IMR-90 (cell line): ENCODE data around the gene GPR180. TPM values are rescaled to one million over a fixed set of nuclear protein-coding genes. Genes with fewer than 3 reads are reported as not detected.

Experiments used
- ATAC-seq: fragments of 200-7000 bp; cut with Tn5 transposase; 2 replicates; pipeline ENCODE4 v1.9.1; 2020; ENCODE audit warnings: low read depth, mild to moderate bottlenecking, moderate library complexity
- BruUV-seq: library from RNA; stranded (reverse); fragments of 400-500 nt; replicated peaks from 2 replicates; lab custom pipeline; 2021; lab: Mats Ljungman, UMichigan
- CTCF ChIA-PET: fragments of 300-600 bp; formaldehyde crosslinking; extraction: SDS; loops from one replicate; lab custom pipeline; 2021; ENCODE audit warnings: antibody characterized with exemption; lab: Yijun Ruan, JAX
- POLR2A ChIA-PET: fragments of 300-600 bp; sonication (Branson Sonifier 250); formaldehyde crosslinking; loops from one replicate; lab custom pipeline; 2022; ENCODE audit warnings: antibody characterized with exemption; ENCODE audit not compliant: unreplicated experiment; lab: Charles Lee
- DNase-seq: peaks from one replicate; pipeline ENCODE4 v3.0.0; 2013
- H2AFZ ChIP-seq: replicated peaks from 2 replicates; pipeline ENCODE3; 2013; ENCODE audit warnings: low read length, mild to moderate bottlenecking; ENCODE audit not compliant: poor library complexity
- H2AK5ac ChIP-seq: 2 replicates; pipeline ENCODE4 v1.6.1; 2013; ENCODE audit warnings: low read depth, low read length, inconsistent platforms
- H2AK9ac ChIP-seq: replicated peaks from 2 replicates; pipeline ENCODE3; 2013; ENCODE audit warnings: mild to moderate bottlenecking, low read depth, low read length, moderate library complexity; ENCODE audit not compliant: poor library complexity
- H2BK120ac ChIP-seq: 2 replicates; pipeline ENCODE4 v1.6.1; 2013; ENCODE audit warnings: low read depth, low read length, inconsistent platforms
- H2BK15ac ChIP-seq: 3 replicates; pipeline ENCODE4 v1.6.1; 2013; ENCODE audit warnings: low read depth, low read length, inconsistent platforms
- H2BK20ac ChIP-seq: 2 replicates; pipeline ENCODE4 v1.6.1; 2013; ENCODE audit warnings: low read depth, mild to moderate bottlenecking, inconsistent platforms, low read length, moderate library complexity
- H2BK5ac ChIP-seq: 2 replicates; pipeline ENCODE4 v1.6.1; 2013; ENCODE audit warnings: mild to moderate bottlenecking, low read depth, low read length, inconsistent platforms; ENCODE audit not compliant: poor library complexity, severe bottlenecking
- H3K14ac ChIP-seq: replicated peaks from 2 replicates; pipeline ENCODE4 v1.6.1; 2013; ENCODE audit warnings: low read depth, low read length, inconsistent platforms
- H3K18ac ChIP-seq: 2 replicates; pipeline ENCODE4 v1.6.1; 2013; ENCODE audit warnings: low read depth, low read length, control low read depth
- H3K23ac ChIP-seq: 2 replicates; pipeline ENCODE4 v1.6.1; 2013; ENCODE audit warnings: low read depth, low read length, inconsistent platforms
- H3K27ac ChIP-seq: 2 replicates; pipeline ENCODE4 v1.5.1; 2013; ENCODE audit warnings: mild to moderate bottlenecking, control low read depth, low read length; ENCODE audit not compliant: insufficient read depth
- H3K27me3 ChIP-seq: 2 replicates; pipeline ENCODE4 v1.6.1; 2013; ENCODE audit warnings: low read length; ENCODE audit not compliant: control insufficient read depth, insufficient read depth
- H3K36me3 ChIP-seq: 2 replicates; pipeline ENCODE4 v1.6.1; 2013; ENCODE audit warnings: low read length, mixed read lengths; ENCODE audit not compliant: control insufficient read depth, insufficient read depth
- H3K4ac ChIP-seq: 2 replicates; pipeline ENCODE4 v1.6.1; 2013; ENCODE audit warnings: low read depth, low read length, inconsistent platforms
- H3K4me1 ChIP-seq: 2 replicates; pipeline ENCODE4 v1.6.1; 2013; ENCODE audit warnings: low read length, mixed read lengths; ENCODE audit not compliant: control insufficient read depth, insufficient read depth
- H3K4me2 ChIP-seq: 2 replicates; pipeline ENCODE4 v1.6.1; 2013; ENCODE audit warnings: low read depth, mild to moderate bottlenecking, control low read depth, low read length, moderate library complexity
- H3K4me3 ChIP-seq: 2 replicates; pipeline ENCODE4 v1.5.1; 2013; ENCODE audit warnings: low read depth, mild to moderate bottlenecking, control low read depth, low read length, moderate library complexity; ENCODE audit not compliant: insufficient read depth
- H3K56ac ChIP-seq: 2 replicates; pipeline ENCODE4 v1.6.1; 2013; ENCODE audit warnings: low read length, inconsistent platforms; ENCODE audit not compliant: insufficient read depth; ENCODE audit errors: extremely low read depth
- H3K79me1 ChIP-seq, 2 experiments: 2 replicates each; pipeline ENCODE4 v1.6.1; 2013; ENCODE audit warnings: low read length in 2 of 2, inconsistent platforms in 1 of 2, low read depth in 1 of 2
- H3K9ac ChIP-seq: 2 replicates; pipeline ENCODE4 v1.6.1; 2013; ENCODE audit warnings: low read depth, low read length, control low read depth
- H3K9me1 ChIP-seq: 2 replicates; pipeline ENCODE4 v1.6.1; 2013; ENCODE audit warnings: low read length, inconsistent platforms; ENCODE audit not compliant: insufficient read depth
- H3K9me3 ChIP-seq: 2 replicates; pipeline ENCODE4 v1.6.1; 2013; ENCODE audit warnings: low read length; ENCODE audit not compliant: control insufficient read depth, insufficient read depth
- H4K20me1 ChIP-seq: 2 replicates; pipeline ENCODE4 v1.6.1; 2013; ENCODE audit warnings: low read length, inconsistent platforms; ENCODE audit not compliant: insufficient read depth
- H4K5ac ChIP-seq: 2 replicates; pipeline ENCODE4 v1.6.1; 2013; ENCODE audit warnings: mild to moderate bottlenecking, low read depth, low read length, control low read depth
- H4K8ac ChIP-seq, 2 experiments: 2 replicates each; pipeline ENCODE4 v1.6.1; 2013; ENCODE audit warnings: low read depth in 2 of 2, low read length in 2 of 2, control low read depth in 1 of 2, inconsistent platforms in 1 of 2
- H4K91ac ChIP-seq: 2 replicates; pipeline ENCODE4 v1.6.1; 2013; ENCODE audit warnings: low read depth, low read length, inconsistent platforms; ENCODE audit not compliant: insufficient read depth
- BHLHE40 ChIP-seq: fragments of 150-350 bp; IDR thresholded peaks from 2 replicates; pipeline ENCODE4 v1.6.1; 2016; ENCODE audit warnings: mild to moderate bottlenecking, low read depth, low read length
- CEBPB ChIP-seq: IDR thresholded peaks from 2 replicates; pipeline ENCODE4 v1.6.1; 2012; ENCODE audit warnings: low read depth, low read length, improper control_type of control experiment
- CHD1 ChIP-seq: IDR thresholded peaks from 2 replicates; pipeline ENCODE4 v1.6.1; 2012; ENCODE audit warnings: low read depth, low read length, improper control_type of control experiment
- CTCF ChIP-seq: conservative IDR thresholded peaks from 2 replicates; pipeline ENCODE4 v1.5.1; 2012; ENCODE audit warnings: mild to moderate bottlenecking, low read depth, low read length, improper control_type of control experiment
- ELK1 ChIP-seq: fragments of 150-350 bp; IDR thresholded peaks from 2 replicates; pipeline ENCODE4 v1.6.1; 2016; ENCODE audit warnings: low read depth, mild to moderate bottlenecking, low read length, moderate library complexity, borderline replicate concordance
- FOS ChIP-seq: fragments of 150-350 bp; IDR thresholded peaks from 2 replicates; pipeline ENCODE4 v1.6.1; 2016; ENCODE audit warnings: low read depth, low read length
- MAFK ChIP-seq: IDR thresholded peaks from 2 replicates; pipeline ENCODE4 v1.6.1; 2012; ENCODE audit warnings: low read depth, low read length, improper control_type of control experiment
- MAZ ChIP-seq: IDR thresholded peaks from 2 replicates; pipeline ENCODE4 v1.6.1; 2012; ENCODE audit warnings: low read depth, mild to moderate bottlenecking, low read length, improper control_type of control experiment, moderate library complexity, borderline replicate concordance
- MXI1 ChIP-seq: IDR thresholded peaks from 2 replicates; pipeline ENCODE4 v1.6.1; 2012; ENCODE audit warnings: low read depth, mild to moderate bottlenecking, low read length, moderate library complexity, borderline replicate concordance
- NFE2L2 ChIP-seq: fragments of 150-350 bp; IDR thresholded peaks from 2 replicates; pipeline ENCODE4 v1.6.1; 2016; ENCODE audit warnings: low read depth, mild to moderate bottlenecking, low read length
- POLR2A ChIP-seq: IDR thresholded peaks from 2 replicates; pipeline ENCODE4 v1.6.1; 2012; ENCODE audit warnings: mild to moderate bottlenecking, low read depth, low read length
- RAD21 ChIP-seq: IDR thresholded peaks from 2 replicates; pipeline ENCODE4 v1.6.1; 2012; ENCODE audit warnings: low read length, improper control_type of control experiment
- RCOR1 ChIP-seq: IDR thresholded peaks from 2 replicates; pipeline ENCODE4 v1.6.1; 2012; ENCODE audit warnings: mild to moderate bottlenecking, low read length, improper control_type of control experiment; ENCODE audit not compliant: insufficient replicate concordance
- RFX5 ChIP-seq: IDR thresholded peaks from 2 replicates; pipeline ENCODE4 v1.8.0; 2012; ENCODE audit warnings: low read depth, mild to moderate bottlenecking, low read length, moderate library complexity
- SMC3 ChIP-seq: fragments of 150-350 bp; IDR thresholded peaks from 2 replicates; pipeline ENCODE4 v1.6.1; 2016; ENCODE audit warnings: low read depth, mild to moderate bottlenecking, antibody characterized with exemption, low read length, moderate library complexity
- USF2 ChIP-seq: fragments of 150-350 bp; IDR thresholded peaks from 2 replicates; pipeline ENCODE4 v1.6.1; 2017; ENCODE audit warnings: mild to moderate bottlenecking, antibody characterized with exemption, low read length, low read depth
- WGBS, 2 experiments: methylation state at CpG; one replicate each; pipeline versions ENCODE4 v1.1.5 to v1.1.7; 2013; ENCODE audit warnings: missing lambda C conversion rate in 2 of 2; ENCODE audit not compliant: insufficient read length in 1 of 2; ENCODE audit errors: extremely low coverage in 2 of 2; 5-methylcytosine and 5-hydroxymethylcytosine counted together
- dilution Hi-C: fragments of 300-500 bp; cut with HindIII; formaldehyde crosslinking; loops from one replicate; pipeline ENCODE4 v1.14.3; 2018; ENCODE audit warnings: low sequenced_read_pairs; ENCODE audit not compliant: unreplicated experiment
- in situ Hi-C: fragments of 300-500 bp; cut with MboI; formaldehyde crosslinking; loops from 3 replicates; pipeline ENCODE4 v1.14.3; 2019; ENCODE audit warnings: low sequenced_read_pairs, inconsistent platforms, mixed read lengths
- intact Hi-C: fragments of 100-400 bp; cut with micrococcal nuclease; formaldehyde crosslinking; loops from 2 replicates; pipeline ENCODE4 v1.10.0; 2022
- polyA plus RNA-seq, 3 experiments: library from polyadenylated mRNA; depleted of rRNA; stranded (reverse); fragments of >200 nt; gene quantifications; 2 replicates each; pipeline ENCODE4 v1.2.3, GENCODE V29; 2012; ENCODE audit warnings: low replicate concordance in 1 of 3
- total RNA-seq: library from RNA; depleted of rRNA; stranded (reverse); fragments of >200 nt; gene quantifications from 2 replicates; pipeline ENCODE4 v1.2.3, GENCODE V29; 2012

The GPR180 gene
- total and polyA plus RNA-seq, 2 of the 4 experiments (the other 2 are of a cell fraction): 2.8 to 10.8 TPM

GRCh38 chr13:94610475-94610874 is 8.8 kb downstream of the GPR180 start:
- peaks cover 2% of the 10 kb centered on the region; the same call in 1 of the 2 replicates for H3K9me1 ChIP-seq
- no peak overlapping the region for H3K4ac ChIP-seq
- H3K4me3 ChIP-seq: no peak overlapping the region
- no peak overlapping the region for H2AK9ac ChIP-seq
- no peak overlapping the region for H3K14ac ChIP-seq
- ChIA-PET CTCF (interaction anchor here (1.2 kb wide), 1 partner anchor 12 kb away, joined by 3 read pairs; no protein-coding TSS in a partner anchor), POLR2A (no interaction called here)
- H3K4me1 ChIP-seq: no peaks in the 10 kb centered on the region
- ATAC-seq: no peak
- H3K56ac ChIP-seq: no peak overlapping the region
- in situ Hi-C loops (loop anchor here (5.0 to 25.0 kb wide), 2 partner anchors 173 to 1373 kb away; partner anchors contain the start of gene GPC6), intact Hi-C loops (no loop called here), dilution Hi-C loops (no loop called here)
- H3K36me3 ChIP-seq: peaks cover 15% of the 10 kb centered on the region
- H4K8ac ChIP-seq: no peak overlapping the region
- H3K4me2 ChIP-seq: no peak overlapping the region
- no peak overlapping the region for H2BK20ac ChIP-seq
- WGBS, 2 experiments: no CpG with 5 or more reads among the region's 5 CpGs
- 0 out of 2 replicates have a peak, but pooled peaks cover 3% of the 10 kb centered on the region for H4K20me1 ChIP-seq
- H4K91ac ChIP-seq: no peak overlapping the region
- peaks cover 19 to 29% of the 10 kb centered on the region in 2 experiments for H3K79me1 ChIP-seq
- no peak overlapping the region for H2AFZ ChIP-seq
- H3K27ac ChIP-seq: no peak overlapping the region
- H2BK120ac ChIP-seq: no peak overlapping the region
- TF ChIP-seq ELK1 (no peak), RFX5 (no peak), POLR2A (no peak), CTCF (no peak), MXI1 (no peak), NFE2L2 (no peak), RAD21 (no peak), RCOR1 (no peak), MAFK (no peak), SMC3 (no peak), FOS (no peak), BHLHE40 (no peak), CHD1 (no peak), USF2 (no peak), MAZ (no peak), CEBPB (no peak)
- no TSS peak for BruUV-seq
- H3K27me3 ChIP-seq: no peaks in the 10 kb centered on the region
- H2AK5ac ChIP-seq: no peak overlapping the region
- no peak overlapping the region for H2BK5ac ChIP-seq
- H3K9me3 ChIP-seq: no peaks in the 10 kb centered on the region
- H4K5ac ChIP-seq: no peak overlapping the region
- H2BK15ac ChIP-seq: no peak overlapping the region
- H3K18ac ChIP-seq: no peak overlapping the region
- DNase-seq: no peak
- no peak overlapping the region for H3K9ac ChIP-seq
- H3K23ac ChIP-seq: no peak overlapping the region
